ENCODE data around the gene KCNAB1. TPM values are rescaled to one million over a fixed set of nuclear protein-coding genes. Genes with fewer than 3 reads are reported as not detected.

The KCNAB1 gene
- total and polyA plus RNA-seq, 10 of the 15 experiments (the other 5 are each of a cell fraction or from before 2014, with no cell fraction given) = 0.11 to 0.69 (median 0.43) TPM; not detected in 6

- Histone ChIP-seq H4K20me1 (ENCODE audit: control insufficient read depth, insufficient read depth) (no peaks in the 10 kb centered on the region), H3K9me3 (replicated peaks; ENCODE audit: control insufficient read depth, insufficient read depth, low read length) (no peaks in the 10 kb centered on the region), H2AFZ (ENCODE audit: control insufficient read depth, low read depth, low read length) (no peak overlapping the region), H3K79me2 (ENCODE audit: control insufficient read depth, insufficient read depth, low read length) (no peaks in the 10 kb centered on the region), H3K36me3 (ENCODE audit: control insufficient read depth in 2 of 2, insufficient read depth in 2 of 2, low read length in 1 of 2) (no peaks in the 10 kb centered on the region), H3K9ac (ENCODE audit: control insufficient read depth, insufficient read depth, low read length) (no peak overlapping the region), H3K4me1 (ENCODE audit: control insufficient read depth, insufficient read depth, low read length) (no peaks in the 10 kb centered on the region), H3K27me3 (replicated peaks in 1 of 2; ENCODE audit: control insufficient read depth in 2 of 2, insufficient read depth in 2 of 2, low read length in 1 of 2) (no peaks in the 10 kb centered on the region), H3K4me3 (no peak overlapping the region), H3K4me2 (ENCODE audit: control insufficient read depth, insufficient read depth) (no peak overlapping the region), H3K27ac (ENCODE audit: control insufficient read depth, insufficient read depth) (no peak overlapping the region)
- FAIRE-seq (no peak), ATAC-seq (no peak), DNase-seq (ENCODE audit: low read depth, low spot score) (no peak)
- 0% methylated on average over 3 of the region's 3 CpGs for WGBS (ENCODE audit: insufficient coverage, insufficient replicate concordance, low lambda C conversion rate, missing lambda C conversion rate)
- intact Hi-C loops (cut with micrococcal nuclease; ENCODE audit: unreplicated experiment) = no loop called here
- ChIA-PET SMC1A (ENCODE audit: uncharacterized antibody, unreplicated experiment) (interaction anchor here (1.0 to 1.1 kb wide), 2 partner anchors 37 to 39 kb away, joined by 3 read pairs; no protein-coding TSS in a partner anchor), CTCF (interaction anchor here (1.1 to 1.4 kb wide), 4 partner anchors 36 to 141 kb away, joined by 3 read pairs; no protein-coding TSS in a partner anchor), POLR2A (interaction anchor here (0.6 kb wide), 1 partner anchor 181 kb away, joined by 3 read pairs; no protein-coding TSS in a partner anchor), RAD21 (ENCODE audit: unreplicated experiment) (interaction anchor here (1.3 kb wide), 1 partner anchor 47 kb away, joined by 3 read pairs; no protein-coding TSS in a partner anchor)
- in situ Hi-C loops (cut with MboI) = no loop called here
- BruUV-seq (replicated peaks) = no TSS peak
- no peak for TF ChIP-seq RCOR1 (conservative IDR thresholded peaks at IDR 0.05; ENCODE audit: low read depth, low read length)
- TF ChIP-seq IKZF2 (IDR thresholded peaks at IDR 0.05) = no peak
- TF ChIP-seq CEBPZ (IDR thresholded peaks at IDR 0.05; ENCODE audit: low read depth, low read length) = no peak
Observed at GRCh38 chr3:156090126-156090525, 30.3 kb upstream of the KCNAB1 start.

GRCh38 chr3:156093964-156094363 is 26.4 kb upstream of the KCNAB1 start:
- TF ChIP-seq ZNF274 (IDR thresholded peaks at IDR 0.05; ENCODE audit: insufficient read depth, insufficient read length) (no peak), ELK1 (IDR thresholded peaks at IDR 0.05; ENCODE audit: low read depth, low read length) (no peak), POU2F2 (IDR thresholded peaks at IDR 0.05; ENCODE audit: borderline replicate concordance, low read depth, low read length) (no peak)
- no peaks in the 10 kb centered on the region for H3K27me3 ChIP-seq (replicated peaks in 1 of 2; ENCODE audit: control insufficient read depth in 2 of 2, insufficient read depth in 2 of 2, low read length in 1 of 2)
- H3K4me1 ChIP-seq (ENCODE audit: control insufficient read depth, insufficient read depth, low read length) = no peaks in the 10 kb centered on the region
- FAIRE-seq (no peak), ATAC-seq (no peak), DNase-seq (ENCODE audit: low read depth, low spot score) (no peak)
- no peak overlapping the region for H3K4me2 ChIP-seq (ENCODE audit: control insufficient read depth, insufficient read depth)
- no peaks in the 10 kb centered on the region for H3K9me3 ChIP-seq (replicated peaks; ENCODE audit: control insufficient read depth, insufficient read depth, low read length)
- intact Hi-C loops (cut with micrococcal nuclease; ENCODE audit: unreplicated experiment) (no loop called here), in situ Hi-C loops (cut with MboI) (no loop called here)
- RAD21 ChIA-PET (ENCODE audit: unreplicated experiment) = no interaction called here
- no peaks in the 10 kb centered on the region for H3K79me2 ChIP-seq (ENCODE audit: control insufficient read depth, insufficient read depth, low read length)
- H3K9ac ChIP-seq (ENCODE audit: control insufficient read depth, insufficient read depth, low read length) = no peak overlapping the region
- H3K36me3 ChIP-seq (ENCODE audit: control insufficient read depth in 2 of 2, insufficient read depth in 2 of 2, low read length in 1 of 2) = no peaks in the 10 kb centered on the region
- POLR2A ChIA-PET = no interaction called here
- SMC1A ChIA-PET (ENCODE audit: uncharacterized antibody, unreplicated experiment) = no interaction called here
- no peaks in the 10 kb centered on the region for H4K20me1 ChIP-seq (ENCODE audit: control insufficient read depth, insufficient read depth)
- no peak overlapping the region for H3K4me3 ChIP-seq
- WGBS (ENCODE audit: insufficient coverage, insufficient replicate concordance, low lambda C conversion rate, missing lambda C conversion rate) = 48% methylated on average over 7 of the region's 7 CpGs
- no peak overlapping the region for H2AFZ ChIP-seq (ENCODE audit: control insufficient read depth, low read depth, low read length)
- CTCF ChIA-PET = no interaction called here
- no TSS peak for BruUV-seq (replicated peaks)
- no peak overlapping the region for H3K27ac ChIP-seq (ENCODE audit: control insufficient read depth, insufficient read depth)
